IPS-18a (cell line): ENCODE results near the gene IGSF6.
"Not testable (repeated sequence)": the region's sequence is repeated elsewhere in the genome, so short reads cannot be mapped to it uniquely, and the experiment has no call there.

Experiments used
- H3K27ac ChIP-seq: one replicate; pipeline ENCODE4 v1.5.1; 2013; ENCODE audit warnings: low read length
- H3K27me3 ChIP-seq: one replicate; pipeline ENCODE4 v1.6.1; 2013; ENCODE audit warnings: mild to moderate bottlenecking, low read length; ENCODE audit not compliant: control insufficient read depth, insufficient read depth
- H3K36me3 ChIP-seq: one replicate; pipeline ENCODE4 v1.6.1; 2013; ENCODE audit warnings: low read depth, low read length; ENCODE audit not compliant: control insufficient read depth
- H3K4me1 ChIP-seq: one replicate; pipeline ENCODE4 v1.6.1; 2013; ENCODE audit warnings: low read depth, low read length; ENCODE audit not compliant: control insufficient read depth
- H3K4me3 ChIP-seq: one replicate; pipeline ENCODE4 v1.5.1; 2013; ENCODE audit warnings: low read length
- H3K9ac ChIP-seq: one replicate; pipeline ENCODE4 v1.6.1; 2013; ENCODE audit warnings: mild to moderate bottlenecking, low read length, moderate library complexity
- H3K9me3 ChIP-seq: one replicate; pipeline ENCODE4 v1.6.1; 2013; ENCODE audit warnings: low read depth, low read length; ENCODE audit not compliant: control insufficient read depth

The IGSF6 gene

DNA sequence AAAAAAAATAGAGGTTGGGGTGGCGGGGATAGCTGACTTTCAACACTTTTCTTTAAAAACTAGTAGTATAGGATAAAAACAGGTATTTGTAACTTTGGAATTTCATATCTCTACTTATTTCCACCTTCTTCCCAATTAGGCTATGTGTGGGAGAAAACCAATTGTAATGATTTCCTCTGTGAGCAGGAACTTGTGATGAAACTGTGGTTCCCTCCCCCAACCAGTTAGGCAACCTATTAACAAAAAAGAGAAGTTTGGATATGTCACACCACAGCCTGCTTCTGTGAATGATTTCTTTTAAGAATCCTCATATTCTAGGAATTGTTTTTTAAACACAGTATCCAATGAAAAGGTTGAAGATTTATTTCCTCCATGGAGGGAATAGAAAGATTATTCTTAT lies 1.9 kb downstream of the IGSF6 start:
- Histone ChIP-seq H3K4me3 (no peak overlapping the region), H3K4me1 (no peaks in the 10 kb centered on the region), H3K9me3 (no peaks in the 10 kb centered on the region), H3K27me3 (no peaks in the 10 kb centered on the region), H3K36me3 (no peaks in the 10 kb centered on the region), H3K9ac (no peak overlapping the region), H3K27ac (no peak overlapping the region)

GRCh38 chr16:21649826-21650406 lies 2.5 kb downstream of the IGSF6 start:
- H3K9me3 ChIP-seq, H3K4me1 ChIP-seq, H3K27ac ChIP-seq, H3K27me3 ChIP-seq, H3K36me3 ChIP-seq, H3K9ac ChIP-seq, H3K4me3 ChIP-seq: not testable (repeated sequence)

- no peak overlapping the region for H3K27ac ChIP-seq
Observed at GRCh38 chr16:21647562-21648164, 4.7 kb downstream of the IGSF6 start.

GRCh38 chr16:21646721-21647561 lies 5.5 kb downstream of the IGSF6 start:
- no peaks in the 10 kb centered on the region for H3K4me1 ChIP-seq
- no peak overlapping the region for H3K9ac ChIP-seq
- no peak overlapping the region for H3K27ac ChIP-seq
- H3K36me3 ChIP-seq = no peaks in the 10 kb centered on the region
- no peaks in the 10 kb centered on the region for H3K27me3 ChIP-seq
- H3K9me3 ChIP-seq = no peaks in the 10 kb centered on the region
- no peak overlapping the region for H3K4me3 ChIP-seq

More at GRCh38 chr16:21647562-21648164, 4.7 kb downstream of the IGSF6 start:
- H3K4me1 ChIP-seq = no peaks in the 10 kb centered on the region
- H3K4me3 ChIP-seq = no peak overlapping the region
- no peaks in the 10 kb centered on the region for H3K9me3 ChIP-seq
- H3K9ac ChIP-seq = no peak overlapping the region
- no peaks in the 10 kb centered on the region for H3K36me3 ChIP-seq
- H3K27me3 ChIP-seq = no peaks in the 10 kb centered on the region

- H3K4me3 ChIP-seq = no peak overlapping the region
- no peaks in the 10 kb centered on the region for H3K36me3 ChIP-seq
- H3K4me1 ChIP-seq = no peaks in the 10 kb centered on the region
- H3K9me3 ChIP-seq = no peaks in the 10 kb centered on the region
- H3K9ac ChIP-seq = no peak overlapping the region
- H3K27me3 ChIP-seq = no peaks in the 10 kb centered on the region
- no peak overlapping the region for H3K27ac ChIP-seq
Observed at GRCh38 chr16:21646091-21646490, 6.3 kb downstream of the IGSF6 start.

GRCh38 chr16:21645261-21645721 lies 7.1 kb downstream of the IGSF6 start:
- no peaks in the 10 kb centered on the region for H3K27me3 ChIP-seq
- H3K36me3 ChIP-seq = no peaks in the 10 kb centered on the region
- H3K27ac ChIP-seq = no peak overlapping the region
- H3K9ac ChIP-seq = no peak overlapping the region
- H3K4me3 ChIP-seq = no peak overlapping the region
- H3K9me3 ChIP-seq = no peaks in the 10 kb centered on the region
- no peaks in the 10 kb centered on the region for H3K4me1 ChIP-seq

- H3K4me1 ChIP-seq = no peaks in the 10 kb centered on the region
- no peak overlapping the region for H3K27ac ChIP-seq
- H3K27me3 ChIP-seq = no peaks in the 10 kb centered on the region
- no peaks in the 10 kb centered on the region for H3K36me3 ChIP-seq
- H3K9me3 ChIP-seq = no peaks in the 10 kb centered on the region
- H3K9ac ChIP-seq = no peak overlapping the region
- H3K4me3 ChIP-seq = no peak overlapping the region
Observed at GRCh38 chr16:21644674-21645073, 7.7 kb downstream of the IGSF6 start.

GRCh38 chr16:21643785-21644184 lies 8.6 kb downstream of the IGSF6 start:
- Histone ChIP-seq H3K27me3 (no peaks in the 10 kb centered on the region), H3K27ac (no peak overlapping the region), H3K9me3 (no peaks in the 10 kb centered on the region), H3K4me1 (no peaks in the 10 kb centered on the region), H3K4me3 (no peak overlapping the region), H3K9ac (no peak overlapping the region), H3K36me3 (no peaks in the 10 kb centered on the region)

DNA sequence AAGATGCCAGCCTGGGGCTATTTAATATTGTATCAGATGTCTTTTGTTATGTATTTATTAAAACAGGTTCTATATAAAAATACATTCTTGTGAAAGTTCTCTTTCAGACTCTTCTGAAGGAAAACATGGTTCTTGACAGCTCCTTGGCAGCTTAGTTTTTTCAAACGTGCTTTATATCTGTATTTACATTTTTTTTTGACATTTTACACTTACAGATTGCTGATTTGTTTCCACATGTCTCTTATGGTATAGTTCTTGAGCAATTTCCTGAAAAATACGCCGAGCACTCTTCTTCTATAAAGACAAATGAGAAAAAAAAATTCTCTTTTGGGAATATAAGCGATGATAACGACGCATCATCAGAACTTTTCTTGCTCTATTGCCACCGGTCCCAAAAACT lies 9.5 kb downstream of the IGSF6 start:
- H3K9ac ChIP-seq = no peak overlapping the region
- H3K27ac ChIP-seq = no peak overlapping the region
- no peaks in the 10 kb centered on the region for H3K27me3 ChIP-seq
- H3K36me3 ChIP-seq = no peaks in the 10 kb centered on the region
- no peaks in the 10 kb centered on the region for H3K4me1 ChIP-seq
- H3K9me3 ChIP-seq = no peaks in the 10 kb centered on the region
- no peak overlapping the region for H3K4me3 ChIP-seq

GRCh38 chr16:21641916-21642315 lies 10.5 kb downstream of the IGSF6 start:
- no peak overlapping the region for H3K27ac ChIP-seq
- no peak overlapping the region for H3K9ac ChIP-seq
- no peaks in the 10 kb centered on the region for H3K4me1 ChIP-seq

GRCh38 chr16:21639493-21639892 lies 12.9 kb downstream of the IGSF6 start:
- no peak overlapping the region for H3K4me3 ChIP-seq
- no peaks in the 10 kb centered on the region for H3K9me3 ChIP-seq
- H3K36me3 ChIP-seq = no peaks in the 10 kb centered on the region
- no peaks in the 10 kb centered on the region for H3K4me1 ChIP-seq
- H3K27me3 ChIP-seq = no peaks in the 10 kb centered on the region
- no peak overlapping the region for H3K27ac ChIP-seq
- no peak overlapping the region for H3K9ac ChIP-seq

More at GRCh38 chr16:21641916-21642315, 10.5 kb downstream of the IGSF6 start:
- Histone ChIP-seq H3K4me3 (no peak overlapping the region), H3K36me3 (no peaks in the 10 kb centered on the region), H3K27me3 (no peaks in the 10 kb centered on the region), H3K9me3 (no peaks in the 10 kb centered on the region)
